Fibroblast of lung (primary cell): Measurements from ENCODE around the gene CEP70. TPM values are rescaled to one million over a fixed set of nuclear protein-coding genes. Genes with fewer than 3 reads are reported as not detected.

Source experiments
- DNase-seq, 2 donors: peaks; one replicate each; pipeline versions ENCODE4 v3.0.0 to v3.0.0-alpha.2; 2010; ENCODE audit warnings: low read depth in 2 of 2
- H2AFZ ChIP-seq: 2 replicates; pipeline ENCODE4 v1.5.1; 2012; ENCODE audit warnings: low read length, control low read depth, inconsistent platforms
- H3K27ac ChIP-seq: 2 replicates; pipeline ENCODE4 v1.5.1; 2011; ENCODE audit warnings: low read length, control low read depth; ENCODE audit not compliant: insufficient read depth
- H3K27me3 ChIP-seq: 2 replicates; pipeline ENCODE4 v1.5.1; 2011; ENCODE audit warnings: mild to moderate bottlenecking, low read length; ENCODE audit not compliant: control insufficient read depth, insufficient read depth
- H3K36me3 ChIP-seq: 2 replicates; pipeline ENCODE4 v1.5.1; 2011; ENCODE audit warnings: low read length; ENCODE audit not compliant: control insufficient read depth, insufficient read depth
- H3K4me1 ChIP-seq: 2 replicates; pipeline ENCODE4 v1.5.1; 2011; ENCODE audit warnings: low read length; ENCODE audit not compliant: control insufficient read depth, insufficient read depth; ENCODE audit errors: extremely low read depth
- H3K4me2 ChIP-seq: 2 replicates; pipeline ENCODE4 v1.5.1; 2011; ENCODE audit warnings: low read length, control low read depth; ENCODE audit not compliant: insufficient read depth; ENCODE audit errors: extremely low read depth
- H3K4me3 ChIP-seq, 4 experiments: fragments of 200-600 bp in 1 of 4; sonication (generic) in 1 of 4; replicated peaks in 1 of 4; 2 replicates each; pipeline ENCODE4 v1.5.1; 2011 to 2016; ENCODE audit warnings: low read length in 4 of 4, low read depth in 3 of 4, mild to moderate bottlenecking in 3 of 4, control low read depth in 2 of 4, inconsistent platforms in 1 of 4, mixed read lengths in 1 of 4; ENCODE audit not compliant: insufficient read depth in 1 of 4; ENCODE audit errors: control extremely low read depth in 1 of 4
- H3K79me2 ChIP-seq: 2 replicates; pipeline ENCODE4 v1.5.1; 2012; ENCODE audit warnings: mild to moderate bottlenecking, low read length, inconsistent platforms; ENCODE audit not compliant: control insufficient read depth, insufficient read depth
- H3K9ac ChIP-seq: 2 replicates; pipeline ENCODE4 v1.5.1; 2011; ENCODE audit warnings: mild to moderate bottlenecking, low read length, control low read depth; ENCODE audit not compliant: insufficient read depth
- H3K9me3 ChIP-seq: 2 replicates; pipeline ENCODE4 v1.5.1; 2012; ENCODE audit warnings: low read depth, low read length; ENCODE audit not compliant: control insufficient read depth, insufficient read depth
- H4K20me1 ChIP-seq: 2 replicates; pipeline ENCODE4 v1.5.1; 2011; ENCODE audit warnings: low read length; ENCODE audit not compliant: control insufficient read depth, insufficient read depth; ENCODE audit errors: extremely low read depth
- EZH2 ChIP-seq: IDR thresholded peaks from 2 replicates; pipeline ENCODE4 v1.5.1; 2012; ENCODE audit warnings: low read length, control low read depth, mild to moderate bottlenecking; ENCODE audit errors: missing control alignments
- polyA plus RNA-seq, 2 donors: library from polyadenylated mRNA; depleted of rRNA in 1 of 2; stranded (reverse) in 1 of 2; unstranded in 1 of 2; fragments of >200 nt; gene quantifications; 2 replicates each; pipeline ENCODE4 v1.2.1, GENCODE V29; 2011 to 2012; ENCODE audit warnings: missing spikeins in 1 of 2
- total RNA-seq: library from RNA; depleted of rRNA; stranded (reverse); fragments of >200 nt; gene quantifications from 2 replicates; pipeline ENCODE4 v1.2.1, GENCODE V29; 2014
- TF ChIP-seq, protein P1 (sequence below), 2 donors: IDR thresholded peaks in 1 of 2; conservative IDR thresholded peaks in 1 of 2; 1 replicate in 1 of 2; 2 replicates in 1 of 2; pipeline ENCODE4 v1.5.1; 2011 to 2012; ENCODE audit warnings: low read length in 2 of 2, control low read depth in 1 of 2, inconsistent platforms in 1 of 2, low read depth in 1 of 2, mild to moderate bottlenecking in 1 of 2

The CEP70 gene
- total and polyA plus RNA-seq, 2 donors (not counting 1 experiment from before 2014, with no cell fraction given): 11.0 to 47.9 TPM

DNA sequence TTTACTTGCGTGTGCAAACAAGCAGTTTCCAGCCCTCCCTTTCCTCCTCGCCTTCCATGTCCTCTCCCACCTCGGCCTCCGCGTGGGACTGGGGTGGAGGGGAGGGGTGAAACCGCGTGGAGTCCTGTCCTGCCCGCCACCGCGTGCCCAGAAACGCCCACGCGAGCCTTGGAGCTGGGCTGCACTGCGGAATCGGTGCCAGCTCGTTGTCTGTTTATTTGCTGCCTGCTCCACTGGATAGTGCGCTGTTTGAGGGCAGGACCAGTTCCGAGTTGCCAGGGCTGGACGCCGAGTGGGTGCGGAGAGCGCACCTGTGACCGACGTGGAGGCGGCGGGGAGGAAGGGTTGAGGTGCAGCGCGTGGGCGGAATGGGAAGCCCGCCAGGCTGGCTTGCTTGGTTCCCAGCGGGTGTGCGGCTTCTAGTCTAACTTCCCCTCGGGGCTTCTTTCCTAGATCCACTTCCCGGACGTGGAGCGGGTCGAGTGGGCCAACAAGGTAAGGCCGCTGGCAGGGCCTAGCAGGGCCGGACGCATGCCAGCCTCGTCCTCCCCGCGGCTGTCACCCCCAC, 142.4 kb downstream of the CEP70 start:
- Histone ChIP-seq H3K4me1 (no peaks in the 10 kb centered on the region), H3K27ac (no peak overlapping the region), H3K4me2 (no peak overlapping the region), H3K4me3 (no peak overlapping the region), H3K27me3 (peaks cover 8% of the 10 kb centered on the region), H3K9me3 (no peaks in the 10 kb centered on the region), H4K20me1 (no peaks in the 10 kb centered on the region), H3K36me3 (no peaks in the 10 kb centered on the region), H3K9ac (no peak overlapping the region), H2AFZ (no peak overlapping the region), H3K79me2 (no peaks in the 10 kb centered on the region)
- no peak for TF ChIP-seq EZH2
- TF ChIP-seq, protein P1, sequence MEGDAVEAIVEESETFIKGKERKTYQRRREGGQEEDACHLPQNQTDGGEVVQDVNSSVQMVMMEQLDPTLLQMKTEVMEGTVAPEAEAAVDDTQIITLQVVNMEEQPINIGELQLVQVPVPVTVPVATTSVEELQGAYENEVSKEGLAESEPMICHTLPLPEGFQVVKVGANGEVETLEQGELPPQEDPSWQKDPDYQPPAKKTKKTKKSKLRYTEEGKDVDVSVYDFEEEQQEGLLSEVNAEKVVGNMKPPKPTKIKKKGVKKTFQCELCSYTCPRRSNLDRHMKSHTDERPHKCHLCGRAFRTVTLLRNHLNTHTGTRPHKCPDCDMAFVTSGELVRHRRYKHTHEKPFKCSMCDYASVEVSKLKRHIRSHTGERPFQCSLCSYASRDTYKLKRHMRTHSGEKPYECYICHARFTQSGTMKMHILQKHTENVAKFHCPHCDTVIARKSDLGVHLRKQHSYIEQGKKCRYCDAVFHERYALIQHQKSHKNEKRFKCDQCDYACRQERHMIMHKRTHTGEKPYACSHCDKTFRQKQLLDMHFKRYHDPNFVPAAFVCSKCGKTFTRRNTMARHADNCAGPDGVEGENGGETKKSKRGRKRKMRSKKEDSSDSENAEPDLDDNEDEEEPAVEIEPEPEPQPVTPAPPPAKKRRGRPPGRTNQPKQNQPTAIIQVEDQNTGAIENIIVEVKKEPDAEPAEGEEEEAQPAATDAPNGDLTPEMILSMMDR (conservative IDR thresholded peaks at IDR 0.05 in 1 of 2, IDR thresholded peaks at IDR 0.05 in 1 of 2; ENCODE audit: low read depth in 1 of 2, low read length in 2 of 2): no peak
- no peak for DNase-seq

DNA sequence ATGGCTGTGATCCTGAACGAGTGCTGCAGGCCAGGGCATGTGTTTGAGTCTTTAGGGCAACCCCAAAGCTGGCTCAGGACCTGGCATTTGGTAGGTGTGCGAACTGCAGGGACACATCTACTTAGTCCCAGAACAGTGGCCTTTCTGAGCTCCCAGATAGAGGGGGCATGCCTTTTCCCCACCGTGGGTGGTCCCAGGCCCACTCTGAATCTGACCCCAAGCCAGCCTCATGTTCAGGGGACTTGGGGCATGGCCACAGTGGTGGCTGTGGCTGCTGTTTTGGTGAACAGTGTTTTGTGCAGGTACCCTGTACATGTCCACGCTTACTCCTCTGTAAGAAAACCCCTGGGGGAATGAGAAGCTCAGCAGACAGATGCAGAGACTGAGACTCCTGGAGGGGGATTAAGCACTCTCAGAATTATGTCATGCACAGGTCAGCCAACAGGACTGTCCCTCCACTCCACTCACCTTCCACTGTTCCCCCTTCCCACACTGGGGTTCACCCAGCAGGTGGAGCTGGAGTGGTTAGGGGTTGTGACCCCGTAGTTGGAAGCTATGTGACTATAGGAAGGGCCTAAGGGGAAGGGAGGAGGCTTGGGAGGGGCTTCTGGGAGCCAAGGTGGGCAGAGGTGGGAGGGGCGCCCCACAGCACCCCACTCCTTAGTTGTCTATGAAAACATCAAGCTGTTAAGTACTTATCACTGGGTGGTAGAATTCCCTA, 143.2 kb downstream of the CEP70 start:
- TF ChIP-seq EZH2: no peak
- TF ChIP-seq, protein P1 (conservative IDR thresholded peaks at IDR 0.05 in 1 of 2, IDR thresholded peaks at IDR 0.05 in 1 of 2; ENCODE audit: low read depth in 1 of 2, low read length in 2 of 2): no peak
- Histone ChIP-seq H3K27ac (no peak overlapping the region), H3K9ac (no peak overlapping the region), H2AFZ (no peak overlapping the region), H3K79me2 (no peaks in the 10 kb centered on the region), H3K9me3 (no peaks in the 10 kb centered on the region), H3K4me2 (no peak overlapping the region), H3K4me1 (no peaks in the 10 kb centered on the region), H4K20me1 (no peaks in the 10 kb centered on the region), H3K4me3 (no peak overlapping the region), H3K27me3 (peaks cover 8% of the 10 kb centered on the region), H3K36me3 (no peaks in the 10 kb centered on the region)
- no peak for DNase-seq

DNA sequence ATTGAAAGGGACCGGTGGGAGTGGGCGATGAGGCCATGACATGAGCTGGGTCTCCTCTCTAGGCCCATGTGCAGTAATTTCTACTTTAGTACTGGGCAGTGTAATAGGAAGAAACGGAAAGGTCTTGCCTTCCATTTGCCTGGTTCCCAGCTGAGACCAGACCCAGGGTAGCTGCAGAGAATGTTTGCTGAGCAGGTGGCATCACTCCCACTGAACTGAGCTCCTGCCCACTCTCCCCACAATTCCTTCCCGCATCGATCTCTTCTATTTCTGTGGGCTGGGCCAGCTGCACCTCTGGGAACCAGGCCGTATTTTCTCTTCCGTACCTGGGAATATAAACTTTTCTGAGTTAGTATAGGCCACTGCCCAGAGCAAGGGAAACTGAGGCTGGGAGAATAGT, 143.9 kb downstream of the CEP70 start:
- Histone ChIP-seq H3K4me1 (no peaks in the 10 kb centered on the region), H3K36me3 (no peaks in the 10 kb centered on the region), H3K27ac (no peak overlapping the region), H3K9ac (no peak overlapping the region), H3K4me2 (no peak overlapping the region), H2AFZ (no peak overlapping the region), H4K20me1 (no peaks in the 10 kb centered on the region), H3K79me2 (no peaks in the 10 kb centered on the region), H3K9me3 (no peaks in the 10 kb centered on the region), H3K27me3 (peaks cover 5% of the 10 kb centered on the region), H3K4me3 (no peak overlapping the region)
- TF ChIP-seq EZH2: no peak
- TF ChIP-seq, protein P1 (conservative IDR thresholded peaks at IDR 0.05 in 1 of 2, IDR thresholded peaks at IDR 0.05 in 1 of 2; ENCODE audit: low read depth in 1 of 2, low read length in 2 of 2): no peak
- no peak for DNase-seq
